Lung (tissue), 12 donors: Measurements from ENCODE around the gene FOXO6. TPM values are rescaled to one million over a fixed set of nuclear protein-coding genes. Genes with fewer than 3 reads are reported as not detected.
A peak's percentile ranks its signal among the peaks of the same experiment; 100 is the strongest.

Experiments
- ATAC-seq: fragments of 200-7000 bp; cut with Tn5 transposase; one replicate; pipeline ENCODE4 v1.9.1; 2020; ENCODE audit warnings: moderate number of reproducible peaks; ENCODE audit not compliant: insufficient read depth, low FRiP score
- DNase-seq, 3 donors: peaks; one replicate each; pipeline ENCODE4 v3.0.0-alpha.2; 2013 to 2017
- H3K27ac ChIP-seq, 2 donors: one replicate each; pipeline ENCODE4 v1.5.1; 2013; ENCODE audit warnings: mild to moderate bottlenecking in 2 of 2, moderate library complexity in 2 of 2, control low read depth in 1 of 2, inconsistent platforms in 1 of 2, low read depth in 1 of 2, low read length in 1 of 2
- H3K27me3 ChIP-seq, 3 donors: one replicate each; pipeline ENCODE4 v1.5.1; 2013; ENCODE audit warnings: low read length in 2 of 3; ENCODE audit not compliant: control insufficient read depth in 3 of 3, insufficient read depth in 3 of 3
- H3K36me3 ChIP-seq, 4 donors: one replicate each; pipeline ENCODE4 v1.5.1; 2013; ENCODE audit warnings: low read length in 4 of 4, mild to moderate bottlenecking in 1 of 4, moderate library complexity in 1 of 4; ENCODE audit not compliant: control insufficient read depth in 4 of 4, insufficient read depth in 4 of 4
- H3K4me1 ChIP-seq, 5 donors: one replicate each; pipeline ENCODE4 v1.5.1; 2013; ENCODE audit warnings: low read length in 5 of 5, mild to moderate bottlenecking in 2 of 5, moderate library complexity in 1 of 5; ENCODE audit not compliant: control insufficient read depth in 5 of 5, insufficient read depth in 5 of 5
- H3K4me3 ChIP-seq: one replicate; pipeline ENCODE4 v1.5.1; 2013; ENCODE audit warnings: mild to moderate bottlenecking, control low read depth, moderate library complexity
- H3K9ac ChIP-seq, 2 donors: one replicate each; pipeline ENCODE4 v1.5.1; 2013; ENCODE audit warnings: low read length in 2 of 2, control low read depth in 1 of 2; ENCODE audit not compliant: insufficient read depth in 1 of 2
- H3K9me3 ChIP-seq, 4 donors: one replicate each; pipeline ENCODE4 v1.5.1; 2013; ENCODE audit warnings: low read length in 3 of 4, mild to moderate bottlenecking in 1 of 4, moderate library complexity in 1 of 4; ENCODE audit not compliant: control insufficient read depth in 4 of 4, insufficient read depth in 3 of 4
- WGBS, 2 donors: extraction: QIAGEN DNeasy Blood & Tissue Kit; methylation state at CpG; one replicate each; pipeline ENCODE4 v1.1.7; 2013; 5-methylcytosine and 5-hydroxymethylcytosine counted together
- polyA plus RNA-seq, 2 donors: library from polyadenylated mRNA; stranded (reverse); fragments of 200-250 nt; gene quantifications; one replicate each; pipeline ENCODE4 v1.2.1, GENCODE V29; 2013
- total RNA-seq, 2 donors: library from RNA; depleted of rRNA in 1 of 2; stranded (reverse); fragments of >200 nt in 1 of 2; gene quantifications; one replicate each; pipeline ENCODE4 v1.2.1, GENCODE V29; 2014 to 2021
- TF ChIP-seq, protein P1 (sequence below): IDR thresholded peaks from 2 replicates; pipeline ENCODE4 v1.5.1; 2012; ENCODE audit warnings: mild to moderate bottlenecking; ENCODE audit errors: control extremely low read depth, extremely low read depth
- donor health status: control.
- donor health status: control.
- donor health status: Bipolar disorder and iron deficiency.
- donor health status: healthy.
- donor health status: DM: yes; HTN: yes; CAD: no.

FOXO6 gene
- total and polyA plus RNA-seq, 4 donors, result 0.22 to 2.9 (median 0.86) TPM

DNA sequence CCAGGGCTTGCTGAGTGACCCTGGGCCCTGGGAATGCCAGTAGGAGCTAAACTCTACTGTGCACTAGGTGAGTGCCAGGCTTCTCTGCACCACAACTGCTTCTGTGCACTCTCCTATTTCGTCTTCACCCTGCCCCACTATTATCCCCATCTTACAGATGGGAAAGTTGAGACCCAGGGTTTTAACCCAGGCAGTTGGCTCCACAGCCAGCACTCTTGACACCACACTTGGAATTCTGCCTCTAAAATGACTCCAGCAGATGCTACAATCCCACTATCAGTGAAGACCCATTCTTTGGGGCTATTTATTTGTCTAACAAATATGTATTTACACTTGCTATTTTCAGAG, 56.1 kb downstream of the FOXO6 start:
- WGBS, 2 donors, result 8 to 36% methylated on average over 1 of the region's 1 CpG
- DNase-seq, result no peak

DNA sequence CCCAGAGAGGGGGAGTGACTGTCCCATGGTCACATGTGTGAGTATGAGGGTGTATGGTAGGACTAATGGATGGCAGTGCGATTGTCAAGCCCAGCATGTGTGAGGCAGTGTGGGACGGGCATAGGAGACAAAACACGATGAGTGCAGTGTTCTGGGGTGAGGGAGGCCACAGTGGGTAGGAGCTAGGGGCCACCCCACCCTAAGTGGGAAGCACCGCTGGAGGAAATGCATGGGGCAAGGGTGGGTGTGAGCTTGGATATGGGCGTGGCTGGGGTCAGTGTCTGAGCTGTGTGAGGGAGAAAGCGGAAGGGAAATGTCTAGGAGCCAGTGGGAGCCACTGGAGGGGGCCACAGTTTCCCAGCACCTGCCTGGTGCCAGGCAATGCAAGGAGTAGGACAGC, 56.5 kb downstream of the FOXO6 start:
- no peak overlapping the region for H3K27ac ChIP-seq
- H3K9me3 ChIP-seq, result no peaks in the 10 kb centered on the region
- H3K4me1 ChIP-seq, result peaks cover 0 to 3% (median 0%) of the 10 kb centered on the region in 5 donors
- ATAC-seq, result no peak
- 48 to 63% methylated on average over 6 of the region's 6 CpGs for WGBS, 2 donors
- no peaks in the 10 kb centered on the region for H3K36me3 ChIP-seq
- no peak for DNase-seq
- H3K9ac ChIP-seq, result no peak overlapping the region
- H3K27me3 ChIP-seq, result peaks cover 0 to 3% (median 0%) of the 10 kb centered on the region in 3 donors
- TF ChIP-seq, protein P1, sequence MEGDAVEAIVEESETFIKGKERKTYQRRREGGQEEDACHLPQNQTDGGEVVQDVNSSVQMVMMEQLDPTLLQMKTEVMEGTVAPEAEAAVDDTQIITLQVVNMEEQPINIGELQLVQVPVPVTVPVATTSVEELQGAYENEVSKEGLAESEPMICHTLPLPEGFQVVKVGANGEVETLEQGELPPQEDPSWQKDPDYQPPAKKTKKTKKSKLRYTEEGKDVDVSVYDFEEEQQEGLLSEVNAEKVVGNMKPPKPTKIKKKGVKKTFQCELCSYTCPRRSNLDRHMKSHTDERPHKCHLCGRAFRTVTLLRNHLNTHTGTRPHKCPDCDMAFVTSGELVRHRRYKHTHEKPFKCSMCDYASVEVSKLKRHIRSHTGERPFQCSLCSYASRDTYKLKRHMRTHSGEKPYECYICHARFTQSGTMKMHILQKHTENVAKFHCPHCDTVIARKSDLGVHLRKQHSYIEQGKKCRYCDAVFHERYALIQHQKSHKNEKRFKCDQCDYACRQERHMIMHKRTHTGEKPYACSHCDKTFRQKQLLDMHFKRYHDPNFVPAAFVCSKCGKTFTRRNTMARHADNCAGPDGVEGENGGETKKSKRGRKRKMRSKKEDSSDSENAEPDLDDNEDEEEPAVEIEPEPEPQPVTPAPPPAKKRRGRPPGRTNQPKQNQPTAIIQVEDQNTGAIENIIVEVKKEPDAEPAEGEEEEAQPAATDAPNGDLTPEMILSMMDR, result no peak
- H3K4me3 ChIP-seq, result no peak overlapping the region

More for the DNA sequence above, 56.1 kb downstream of the FOXO6 start:
- no peak overlapping the region for H3K27ac ChIP-seq
- H3K9ac ChIP-seq, result no peak overlapping the region
- no peak for ATAC-seq
- no peaks in the 10 kb centered on the region for H3K36me3 ChIP-seq
- no peak overlapping the region for H3K4me3 ChIP-seq
- H3K9me3 ChIP-seq, result no peaks in the 10 kb centered on the region
- TF ChIP-seq, protein P1, result no peak
- H3K4me1 ChIP-seq, result peaks cover 0 to 3% (median 0%) of the 10 kb centered on the region in 5 donors
- H3K27me3 ChIP-seq, result peaks cover 0 to 3% (median 0%) of the 10 kb centered on the region in 3 donors

DNA sequence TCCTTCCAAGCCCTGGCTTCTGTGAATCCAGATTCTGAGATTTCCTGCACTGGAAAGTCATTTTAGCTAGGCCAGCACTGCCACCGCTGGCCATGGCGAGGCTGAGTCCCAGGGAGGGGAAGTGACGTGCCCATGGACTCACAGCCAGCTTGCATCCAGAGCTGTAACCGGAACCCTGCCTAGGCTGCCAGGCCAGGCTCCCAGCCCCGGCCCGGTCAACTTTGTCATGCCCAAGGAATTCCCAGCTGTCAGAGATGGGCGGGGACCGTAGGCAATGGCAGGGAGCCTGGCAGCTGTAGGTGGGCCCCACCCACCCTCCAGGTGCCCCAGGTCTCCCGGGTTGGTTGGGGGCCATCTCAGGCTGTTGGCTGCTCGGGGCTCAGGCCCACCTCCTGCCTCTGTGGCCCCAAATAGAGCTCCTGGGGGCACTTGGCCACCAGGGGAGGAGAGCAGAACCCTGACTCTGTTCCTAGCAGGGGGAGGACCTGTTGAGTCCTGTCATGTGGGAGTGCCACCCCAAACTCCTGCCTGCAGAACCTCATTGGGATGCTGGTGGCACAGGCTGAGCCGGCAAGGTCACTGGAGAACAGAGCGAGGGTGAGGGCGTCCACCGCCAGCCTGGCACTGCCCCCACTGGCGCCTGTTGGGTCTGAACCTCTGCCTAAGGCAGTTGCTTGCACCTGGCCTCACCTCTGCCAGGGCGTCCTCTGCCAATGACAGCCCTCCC, 57.8 kb downstream of the FOXO6 start:
- TF ChIP-seq, protein P1, result no peak
- no peaks in the 10 kb centered on the region for H3K36me3 ChIP-seq
- DNase-seq (peak; percentile 36 to 56 (median 44)), ATAC-seq (peak; percentile 54)
- 57 to 77% methylated on average over 15 to 16 of the region's 16 CpGs for WGBS, 2 donors
- H3K27ac ChIP-seq, result peak overlapping the region; percentile 17 to 35
- H3K4me1 ChIP-seq, result peaks cover 0 to 5% (median 3%) of the 10 kb centered on the region in 5 donors
- H3K9ac ChIP-seq, result no peak overlapping the region
- no peaks in the 10 kb centered on the region for H3K9me3 ChIP-seq
- no peaks in the 10 kb centered on the region for H3K27me3 ChIP-seq
- H3K4me3 ChIP-seq, result no peak overlapping the region
